ENCODE measurements around the gene GPER1. TPM values are rescaled to one million over a fixed set of nuclear protein-coding genes. Genes with fewer than 3 reads are reported as not detected.

The GPER1 gene
- total RNA-seq, 1 experiment from 2014 or later: 2.9 TPM

DNA sequence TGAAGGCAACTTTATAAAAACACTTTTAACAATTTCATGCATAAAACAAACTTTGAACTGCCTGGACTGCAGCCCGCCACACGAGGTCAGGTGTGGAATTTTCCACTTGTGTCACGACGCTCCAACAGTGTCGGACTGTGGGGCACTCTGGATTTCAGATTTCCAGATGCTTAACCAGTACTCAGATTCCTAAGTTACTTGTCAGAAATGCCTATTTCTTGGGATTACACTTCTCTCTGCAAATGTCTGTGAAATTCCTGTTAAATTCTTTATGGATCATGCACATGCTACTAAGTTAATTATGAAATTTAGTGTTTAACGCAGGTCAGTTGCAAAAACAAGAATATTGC, 473 bp upstream of the GPER1 start:
- TF ChIP-seq CTCF (IDR thresholded peaks at IDR 0.05) (no peak), POLR2AphosphoS5 (IDR thresholded peaks at IDR 0.05; ENCODE audit: low read depth, low read length) (no peak), REST (IDR thresholded peaks at IDR 0.05; ENCODE audit: insufficient read depth in 1 of 2, low read depth in 2 of 2, low read length in 1 of 2) (no peak), TCF7L2 (IDR thresholded peaks at IDR 0.05; ENCODE audit: low read depth, low read length) (no peak), SIN3A (IDR thresholded peaks at IDR 0.05; ENCODE audit: borderline replicate concordance, insufficient read depth, low read depth, low read length) (no peak)
- Histone ChIP-seq H3K27ac (ENCODE audit: low read length) (peak overlapping the region; percentile 74), H3K4me1 (ENCODE audit: control insufficient read depth, insufficient read depth, low read length) (peaks cover 35% of the 10 kb centered on the region), H3K27me3 (ENCODE audit: control insufficient read depth, insufficient read depth, low read length) (no peaks in the 10 kb centered on the region), H3K9me3 (ENCODE audit: control insufficient read depth, insufficient read depth, low read depth, low read length) (no peaks in the 10 kb centered on the region), H3K4me3 (ENCODE audit: low read depth in 2 of 2, low read length in 2 of 2) (peak overlapping the region; percentile 48 to 70), H3K36me3 (ENCODE audit: control insufficient read depth, insufficient read depth, low read length) (no peaks in the 10 kb centered on the region)
- ATAC-seq: no peak
- ChIA-PET CTCF (interaction anchor here (0.7 kb wide), 1 partner anchor 52 kb away, joined by 5 read pairs; no protein-coding TSS in a partner anchor), POLR2A (no interaction called here)
- intact Hi-C loops (cut with micrococcal nuclease; ENCODE audit: unreplicated experiment) (no loop called here), in situ Hi-C loops (cut with HindIII; ENCODE audit: low pct_unique_long_range_greater_than_20kb, low sequenced_read_pairs) (no loop called here)
- no peak for DNase-seq (ENCODE audit: low read depth, low spot score)
- BruUV-seq (replicated peaks): no TSS peak

DNA sequence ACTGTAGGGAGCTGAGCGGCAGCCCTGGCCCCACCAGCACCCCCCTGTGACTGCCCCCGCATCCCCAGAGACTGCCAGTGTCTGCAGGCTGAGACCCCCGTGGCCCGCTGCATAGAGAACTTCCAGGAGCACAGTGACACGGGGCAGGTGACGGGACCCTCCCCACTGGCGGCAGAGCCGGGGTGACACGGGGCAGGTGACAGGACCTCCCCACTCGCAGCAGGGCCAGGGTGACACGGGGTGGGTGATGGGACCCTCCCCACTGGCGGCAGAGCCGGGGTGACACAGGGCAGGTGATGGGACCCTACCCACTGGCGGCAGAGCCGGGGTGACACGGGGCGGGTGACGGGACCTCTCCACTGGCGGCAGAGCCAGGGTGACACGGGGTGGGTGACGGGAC, 2.3 kb downstream of the GPER1 start:
- Histone ChIP-seq H3K27ac (ENCODE audit: low read length) (no peak overlapping the region), H3K9me3 (ENCODE audit: control insufficient read depth, insufficient read depth, low read depth, low read length) (no peaks in the 10 kb centered on the region), H3K36me3 (ENCODE audit: control insufficient read depth, insufficient read depth, low read length) (no peaks in the 10 kb centered on the region), H3K4me1 (ENCODE audit: control insufficient read depth, insufficient read depth, low read length) (peaks cover 32% of the 10 kb centered on the region), H3K27me3 (ENCODE audit: control insufficient read depth, insufficient read depth, low read length) (no peaks in the 10 kb centered on the region), H3K4me3 (ENCODE audit: low read depth in 2 of 2, low read length in 2 of 2) (no peak overlapping the region)
- POLR2A ChIA-PET: no interaction called here
- in situ Hi-C loops (cut with HindIII; ENCODE audit: low pct_unique_long_range_greater_than_20kb, low sequenced_read_pairs): no loop called here
- CTCF ChIA-PET: interaction anchor here (0.5 kb wide), 1 partner anchor 19 kb away, joined by 3 read pairs; no protein-coding TSS in a partner anchor
- ATAC-seq (no peak), DNase-seq (ENCODE audit: low read depth, low spot score) (no peak)
- TF ChIP-seq TCF7L2 (IDR thresholded peaks at IDR 0.05; ENCODE audit: low read depth, low read length) (no peak), POLR2AphosphoS5 (IDR thresholded peaks at IDR 0.05; ENCODE audit: low read depth, low read length) (no peak), CTCF (IDR thresholded peaks at IDR 0.05) (no peak), REST (IDR thresholded peaks at IDR 0.05; ENCODE audit: insufficient read depth in 1 of 2, low read depth in 2 of 2, low read length in 1 of 2) (no peak), SIN3A (IDR thresholded peaks at IDR 0.05; ENCODE audit: borderline replicate concordance, insufficient read depth, low read depth, low read length) (no peak)
- intact Hi-C loops (cut with micrococcal nuclease; ENCODE audit: unreplicated experiment): no loop called here
- BruUV-seq (replicated peaks): no TSS peak

All from Panc1 (cell line).